ENCODE measurements around the gene GET3.

The GET3 gene

GRCh38 chr19:12720296-12720695, 17.0 kb upstream of the GET3 start:
- no peak for DNase-seq

DNA sequence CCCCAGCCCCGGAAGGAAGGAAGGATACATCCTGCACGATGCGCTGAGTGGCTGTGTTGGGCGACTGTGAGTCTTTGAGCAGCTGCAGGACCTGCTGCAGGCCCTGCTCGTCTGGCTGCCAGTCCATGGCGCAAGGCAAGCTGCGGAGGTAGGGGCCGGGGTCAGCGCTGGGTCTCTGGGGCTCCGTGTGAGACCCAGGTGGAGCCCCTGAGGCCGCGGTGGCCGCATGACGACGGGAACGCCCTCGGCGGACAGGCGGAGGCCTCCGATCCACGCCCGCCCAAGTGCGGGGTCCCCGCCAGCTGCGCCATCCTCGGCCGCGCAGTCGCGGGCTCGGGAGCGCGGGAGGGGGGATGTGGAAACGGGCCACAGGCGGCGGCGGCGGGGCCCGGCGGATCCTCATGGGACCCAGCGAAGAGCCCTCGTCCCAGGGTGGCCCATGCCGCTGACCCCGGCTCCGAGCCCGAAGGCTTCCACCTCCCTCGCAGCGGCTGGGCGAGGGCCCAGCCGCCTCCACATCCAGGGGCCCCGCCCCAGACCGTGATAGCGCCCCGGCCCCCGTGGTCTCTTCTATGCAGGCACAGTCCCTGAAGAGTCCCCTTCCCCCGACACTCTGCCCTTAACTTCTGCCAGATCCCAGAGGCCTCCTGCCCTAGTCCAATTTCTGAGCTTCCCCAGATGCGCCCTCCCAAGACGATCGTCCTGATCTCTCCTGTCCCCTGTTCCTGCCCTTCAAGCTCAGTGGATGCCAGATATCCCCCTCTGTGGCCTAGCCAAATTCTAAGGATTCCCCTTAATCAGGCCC, 16.2 kb upstream of the GET3 start:
- DNase-seq: peak; percentile 27

DNA sequence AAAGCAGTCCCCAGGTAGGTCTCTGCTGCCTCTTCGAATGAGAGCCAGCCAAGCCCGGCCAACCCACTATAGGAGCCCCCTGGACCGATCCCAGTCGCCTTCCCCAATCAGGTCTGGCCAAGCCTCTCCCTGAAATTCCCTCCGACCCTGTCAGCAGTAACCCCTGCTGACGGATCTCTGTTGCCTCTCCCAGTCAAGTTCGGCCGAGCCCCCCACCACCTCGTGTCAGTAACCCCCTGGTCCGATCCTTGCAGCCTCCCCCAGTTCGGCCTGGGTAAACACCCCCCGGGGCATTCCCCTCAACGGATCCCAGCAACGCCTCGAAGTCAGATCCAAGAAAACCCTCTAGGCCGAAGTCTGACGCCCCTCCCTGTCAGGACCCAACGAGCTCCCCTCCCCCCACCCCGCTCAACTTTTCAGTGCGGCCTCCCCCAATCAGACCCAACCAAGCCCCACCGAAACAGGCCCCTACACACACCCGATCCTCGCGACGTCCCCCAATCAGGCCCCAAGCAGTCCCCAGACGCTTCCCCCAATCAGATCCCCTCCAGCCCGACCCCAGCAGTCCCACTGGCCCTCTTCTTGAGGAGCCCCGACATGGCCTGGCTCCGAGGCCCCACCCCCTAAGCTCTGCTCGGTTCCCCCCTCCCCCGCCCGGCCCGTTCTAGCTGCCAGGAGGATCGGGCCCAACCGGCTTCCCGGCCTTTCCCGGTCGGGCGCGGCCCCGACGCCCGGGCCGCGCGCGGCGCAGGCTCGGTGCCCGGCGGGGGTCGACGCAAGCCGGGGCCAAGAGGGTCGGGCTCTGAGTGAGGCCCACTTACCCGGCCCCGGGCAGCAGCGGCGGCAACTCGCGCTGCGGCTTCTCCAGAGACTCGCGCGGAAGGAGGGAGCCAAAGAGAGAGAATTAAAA, 15.4 kb upstream of the GET3 start:
- DNase-seq: peak; percentile 59

DNA sequence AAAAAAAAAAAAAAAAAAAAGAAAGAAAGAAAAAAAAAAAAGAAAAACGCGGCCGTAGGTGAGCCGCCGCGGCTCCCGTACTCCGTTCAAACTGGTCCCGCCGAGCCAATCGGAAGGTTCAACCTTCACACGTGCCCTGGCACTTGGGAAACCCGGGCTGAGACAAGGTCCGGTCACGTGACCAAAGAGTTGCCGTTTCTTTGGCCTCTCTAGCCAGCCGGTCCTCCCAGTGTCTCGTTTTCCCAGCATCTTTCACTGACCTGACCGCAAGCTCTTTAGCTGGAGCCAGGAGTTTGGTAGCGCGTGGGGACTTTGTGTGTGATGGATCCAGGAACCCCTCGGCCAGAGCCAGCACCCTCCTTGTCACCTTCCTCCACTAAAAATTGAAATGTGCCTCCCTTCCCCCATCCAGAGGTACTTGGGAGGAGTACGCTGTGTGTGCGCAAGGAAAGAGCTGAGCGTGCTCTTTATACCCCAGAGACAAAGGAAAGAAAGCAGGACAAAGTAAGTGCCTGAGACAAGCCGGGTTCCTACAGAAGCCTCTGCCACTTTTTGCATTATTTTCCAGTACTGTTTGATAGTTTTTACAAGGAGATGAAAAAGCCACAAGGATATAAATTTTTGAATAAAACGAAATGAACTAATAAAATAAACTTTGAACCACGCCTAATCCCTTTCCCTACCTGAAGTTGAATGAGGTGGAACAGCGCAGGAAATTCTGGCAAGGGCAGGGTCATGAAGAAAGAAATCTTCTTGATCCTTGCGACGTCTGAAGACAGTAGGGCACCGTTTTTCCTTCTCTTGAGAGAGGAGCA, 14.5 kb upstream of the GET3 start:
- DNase-seq: peak; percentile 100

DNA sequence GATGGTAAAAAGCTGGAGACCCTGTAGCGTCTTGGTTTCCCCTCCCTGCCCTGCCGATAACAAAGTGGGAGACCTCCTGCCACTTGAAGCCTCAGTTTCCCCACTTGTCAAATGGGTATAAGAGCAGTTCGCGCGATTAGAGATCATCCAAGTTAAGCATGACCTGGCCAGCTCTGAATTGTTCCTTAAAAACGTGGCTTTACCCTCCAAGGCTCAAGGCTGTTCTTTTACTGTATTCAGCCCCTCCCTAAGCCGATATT, 14.0 kb upstream of the GET3 start:
- peak; percentile 51 for DNase-seq

GRCh38 chr19:12723641-12724426, 13.5 kb upstream of the GET3 start, which contains the start of gene TNPO2:
Gene TNPO2, minus strand, starts transcription at chr19:12723932. Its CDS starts 2,955 bp downstream, at chr19:12720977.
- DNase-seq: peak; percentile 84

GRCh38 chr19:12725612-12726011, 11.7 kb upstream of the GET3 start:
- DNase-seq: peak; percentile 54

GRCh38 chr19:12726988-12727316, 10.3 kb upstream of the GET3 start:
- no peak for DNase-seq

DNA sequence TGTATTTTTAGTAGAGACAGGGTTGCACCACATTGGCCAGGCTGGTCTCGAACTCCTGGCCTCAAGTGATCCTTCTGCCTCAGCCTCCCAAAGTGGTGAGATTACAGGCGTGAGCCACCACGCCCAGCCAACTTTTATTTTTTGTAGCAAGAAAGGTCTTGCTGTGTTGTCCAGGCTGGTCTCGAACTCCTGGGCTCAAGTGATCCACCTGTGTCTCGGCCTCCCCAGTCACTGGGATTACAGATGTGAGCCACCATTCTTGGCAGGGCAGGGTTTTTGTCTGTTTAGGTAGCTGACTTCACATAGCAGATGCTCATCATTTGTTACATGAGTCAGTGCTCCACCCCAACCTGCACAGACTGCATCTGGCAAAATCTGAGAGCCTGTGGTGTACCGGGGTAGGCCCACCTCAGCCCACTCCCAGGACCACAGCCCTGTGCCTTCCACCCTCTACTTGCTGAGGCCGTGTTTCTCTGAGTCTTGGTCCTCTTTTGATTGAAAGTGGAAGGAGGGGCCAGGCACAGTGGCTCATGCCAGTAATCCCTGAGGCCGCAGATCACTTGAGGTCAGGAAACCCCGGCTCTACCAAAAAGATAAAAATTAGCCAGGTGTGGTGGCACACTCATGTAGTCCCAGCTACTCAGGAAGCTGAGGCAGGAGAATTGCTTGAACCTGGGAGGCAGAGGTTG, 9.4 kb upstream of the GET3 start:
- DNase-seq: no peak

- no peak for DNase-seq
These were observed 7.2 kb upstream of the GET3 start for GRCh38 chr19:12730064-12730463.

GRCh38 chr19:12731337-12731736, 6.0 kb upstream of the GET3 start:
- no peak for DNase-seq

- peak; percentile 85 for DNase-seq
These were observed 3.7 kb upstream of the GET3 start for GRCh38 chr19:12733369-12734214.

DNA sequence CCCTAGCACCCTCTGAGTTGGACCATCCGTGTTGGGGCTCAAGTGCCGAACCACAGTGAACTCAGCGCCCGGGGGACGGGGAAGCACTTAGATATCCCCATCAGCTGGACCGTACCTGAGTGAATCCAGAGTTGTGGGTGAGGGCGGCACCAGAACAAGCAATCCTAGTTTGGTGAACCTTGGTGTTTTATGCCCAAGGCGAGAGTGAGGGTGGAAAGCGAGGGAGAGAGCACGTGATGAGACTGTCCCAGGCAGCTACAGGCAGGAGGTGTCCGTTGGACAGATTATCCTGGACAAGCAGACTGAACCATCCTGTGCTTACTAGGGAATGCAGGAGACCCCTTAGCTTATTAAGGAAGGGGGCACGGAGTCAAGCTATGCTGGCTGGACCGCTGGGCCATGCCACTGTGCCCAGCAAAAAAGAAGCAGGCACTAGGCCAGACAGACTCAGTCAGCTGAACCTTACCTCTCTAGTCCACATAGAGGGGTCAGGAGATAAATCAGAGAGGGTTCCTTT, 596 bp downstream of the GET3 start:
- DNase-seq: no peak

- no peak for DNase-seq
These were observed 8.0 kb downstream of the GET3 start for GRCh38 chr19:12745166-12745897.

DNA sequence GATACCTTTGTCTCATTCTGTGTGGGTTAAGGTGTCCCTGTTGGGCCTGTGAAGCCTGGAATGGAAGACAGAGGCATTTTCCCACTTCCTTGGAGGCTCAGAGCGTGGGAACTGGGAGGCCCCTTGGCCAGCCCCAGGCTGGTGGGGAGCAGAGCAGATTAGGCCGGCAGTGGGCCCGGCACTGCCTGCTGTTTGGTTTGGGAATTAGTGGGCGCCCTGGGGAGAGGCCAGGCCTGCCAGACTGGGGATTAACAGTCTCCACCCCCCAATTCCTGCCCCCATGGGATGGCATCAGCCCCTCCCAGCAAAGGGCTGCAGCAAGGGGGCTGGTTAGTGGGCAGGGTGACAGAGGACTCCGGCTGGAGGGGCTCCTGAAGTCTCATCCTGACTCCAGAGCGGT, 11.2 kb downstream of the GET3 start:
- no peak for DNase-seq

DNA sequence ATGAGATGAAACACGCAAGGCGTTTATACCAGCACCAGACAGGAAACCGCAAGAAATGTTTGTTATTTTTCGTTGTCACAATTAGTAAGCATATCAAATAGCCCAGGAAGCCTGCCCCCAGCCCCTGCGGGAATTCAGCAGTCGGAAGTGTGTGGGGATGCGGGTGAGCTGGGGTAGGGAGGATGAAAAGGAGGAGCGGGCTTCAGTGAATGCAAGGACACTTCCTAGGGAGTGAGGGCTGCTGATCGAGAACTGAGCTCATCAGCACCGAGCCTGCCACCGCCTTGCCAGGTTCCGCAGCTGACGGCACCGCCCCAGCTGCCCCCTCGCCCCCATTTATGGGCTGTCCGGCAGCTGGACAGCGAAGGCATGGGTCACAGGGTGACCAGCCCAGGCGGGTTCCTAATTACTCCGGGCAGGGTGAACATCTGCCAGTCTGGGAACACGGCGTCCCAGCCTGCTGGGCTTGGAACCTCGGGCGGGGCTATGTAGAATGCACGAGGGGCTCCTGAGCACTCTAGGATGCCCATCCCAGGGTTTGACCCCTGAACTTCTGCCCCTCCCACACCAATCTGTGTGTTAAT, 12.7 kb downstream of the GET3 start:
- no peak for DNase-seq

DNA sequence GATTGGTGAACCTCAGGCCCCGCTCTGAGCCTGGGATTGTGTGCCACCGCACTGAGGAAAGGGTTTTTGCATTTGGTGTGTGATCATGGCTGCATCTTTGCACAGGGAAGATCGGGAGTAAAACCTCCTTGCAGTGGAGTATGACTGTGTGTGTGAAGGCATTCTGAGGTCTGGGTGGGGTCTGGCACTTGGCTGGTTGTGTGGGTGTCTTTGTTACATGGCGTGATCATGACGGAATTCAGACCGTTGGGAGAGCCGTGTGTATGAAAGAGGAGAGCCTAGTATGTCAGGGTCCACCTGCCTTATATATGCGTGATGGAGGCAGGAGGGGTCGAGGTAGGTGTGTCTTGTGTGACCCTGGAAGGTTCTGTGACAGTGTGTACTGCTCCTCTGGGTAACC, 13.6 kb downstream of the GET3 start:
- no peak for DNase-seq

GRCh38 chr19:12751635-12752034, 14.3 kb downstream of the GET3 start, which contains the start of gene BEST2:
Gene BEST2, plus strand, starts transcription at chr19:12751791. Its CDS starts 802 bp downstream, at chr19:12752593.
- no peak for DNase-seq

DNA sequence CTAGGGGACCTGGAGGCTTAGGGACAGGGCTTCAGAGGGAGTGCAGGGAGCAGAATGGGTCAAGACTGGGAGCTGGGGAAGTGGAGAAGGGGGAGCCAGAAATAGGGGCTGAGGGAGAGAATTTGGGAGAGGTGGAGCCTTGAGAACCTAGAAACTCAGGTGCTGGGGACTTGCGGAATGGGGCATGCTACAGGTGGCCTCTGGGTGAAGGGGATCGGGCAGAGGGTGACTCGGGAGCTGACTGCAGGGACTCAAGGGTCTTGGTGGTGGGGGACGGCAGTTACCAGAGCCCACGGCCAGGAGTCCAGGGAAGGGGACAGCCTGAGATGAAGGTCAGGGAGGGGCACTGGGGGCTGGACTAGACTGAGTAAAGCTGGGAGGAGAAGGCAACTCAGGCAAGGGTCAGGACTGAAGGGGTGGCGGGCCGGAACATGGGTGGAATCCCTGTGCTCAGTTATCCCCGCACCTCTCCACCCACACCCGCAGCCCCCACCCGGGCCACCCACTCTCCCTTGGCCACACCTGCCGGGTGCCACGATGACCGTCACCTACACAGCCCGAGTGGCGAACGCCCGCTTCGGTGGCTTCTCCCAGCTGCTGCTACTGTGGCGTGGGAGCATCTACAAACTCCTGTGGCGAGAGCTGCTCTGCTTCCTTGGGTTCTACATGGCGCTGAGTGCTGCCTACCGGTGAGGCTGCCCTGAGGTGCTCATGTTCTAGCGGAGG, 14.9 kb downstream of the GET3 start:
- DNase-seq: no peak
